GM13976 (cell line): ENCODE measurements around the gene GPR183.

ENCODE experiments used
- DNase-seq: peaks from one replicate; pipeline ENCODE4 v3.0.0; 2012; ENCODE audit warnings: low spot score
- CTCF ChIP-seq: IDR thresholded peaks from 2 replicates; pipeline ENCODE4 v1.5.1; 2012; ENCODE audit warnings: borderline replicate concordance, mild to moderate bottlenecking; ENCODE audit not compliant: insufficient read depth; ENCODE audit errors: extremely low read depth, missing control alignments, control extremely low read depth
- in situ Hi-C: fragments of 300-500 bp; cut with MboI; formaldehyde crosslinking; loops from one replicate; pipeline ENCODE4 v1.12.0; 2022; ENCODE audit warnings: low sequenced_read_pairs, mixed read lengths, inconsistent platforms; ENCODE audit not compliant: unreplicated experiment

The GPR183 gene

DNA sequence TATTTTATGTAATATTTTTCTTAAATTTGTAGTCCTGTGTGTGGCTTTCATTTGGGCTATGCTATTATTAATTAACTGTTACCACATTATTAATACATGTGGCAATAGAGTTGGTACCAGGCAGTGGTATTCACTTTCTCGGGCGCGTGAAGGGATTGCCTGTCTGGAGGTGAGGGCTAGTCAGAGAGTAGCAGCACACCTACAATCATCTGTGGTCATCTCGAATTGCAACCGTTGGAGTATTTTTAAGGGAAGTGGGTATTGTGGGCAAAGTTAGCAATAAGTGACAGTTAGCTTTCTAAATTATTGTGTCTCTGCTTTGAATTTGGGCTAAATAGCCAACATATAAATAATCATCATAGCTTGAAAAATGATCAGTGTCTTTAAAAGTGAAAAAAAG, 29.0 kb downstream of the GPR183 start:
- in situ Hi-C loops: no loop called here
- no peak for DNase-seq
- no peak for TF ChIP-seq CTCF

- no peak for TF ChIP-seq CTCF
- DNase-seq: no peak
- in situ Hi-C loops: no loop called here
Measured at GRCh38 chr13:99277629-99278028, 29.6 kb downstream of the GPR183 start.

DNA sequence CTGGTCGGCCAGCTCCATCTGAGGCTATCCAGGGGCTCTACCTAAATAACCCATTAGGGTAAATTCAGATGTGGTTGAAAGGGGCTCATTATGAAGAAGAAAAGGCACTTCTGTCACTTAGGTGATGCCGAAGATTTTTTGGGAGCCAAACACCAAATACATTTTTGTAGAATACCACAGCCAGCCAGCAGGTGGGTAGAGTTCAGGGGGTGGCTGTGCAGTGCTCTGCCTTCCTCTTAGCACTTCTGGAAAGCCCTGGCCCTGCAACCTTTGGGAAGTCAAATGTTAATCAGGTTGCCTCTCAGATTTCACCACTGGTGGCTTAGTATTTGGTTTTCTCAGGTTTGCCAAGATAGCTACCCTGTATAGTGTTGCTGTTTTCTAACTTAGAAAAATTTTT, 30.5 kb downstream of the GPR183 start:
- in situ Hi-C loops: no loop called here
- no peak for DNase-seq
- no peak for TF ChIP-seq CTCF

- in situ Hi-C loops: no loop called here
- DNase-seq: no peak
- TF ChIP-seq CTCF: no peak
Measured at GRCh38 chr13:99275093-99275469, 32.1 kb downstream of the GPR183 start.

GRCh38 chr13:99273128-99273527, 34.1 kb downstream of the GPR183 start:
- in situ Hi-C loops: no loop called here
- no peak for DNase-seq
- no peak for TF ChIP-seq CTCF

GRCh38 chr13:99272481-99272880, 34.7 kb downstream of the GPR183 start:
- TF ChIP-seq CTCF: no peak
- in situ Hi-C loops: no loop called here

DNA sequence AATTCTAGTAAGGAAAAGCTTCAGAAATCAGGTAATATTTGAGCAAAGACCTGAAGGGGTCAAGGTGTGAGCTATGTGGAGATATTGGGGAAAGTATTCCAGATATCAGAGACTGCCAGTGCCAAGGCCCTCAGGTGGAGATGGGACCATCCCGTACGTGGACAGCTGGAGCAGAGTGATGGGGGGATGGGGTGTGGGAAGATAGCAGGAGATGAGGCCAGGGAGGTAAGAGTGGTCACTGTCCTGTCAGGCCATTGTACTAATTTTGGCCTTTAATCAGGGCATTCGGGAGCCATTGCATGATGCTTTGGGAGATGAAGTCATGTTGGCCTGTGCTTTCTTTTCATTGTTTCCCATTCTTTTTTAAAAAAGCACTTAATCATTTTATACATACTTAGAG, 36.0 kb downstream of the GPR183 start:
- no peak for DNase-seq
- in situ Hi-C loops: no loop called here

More at GRCh38 chr13:99272481-99272880, 34.7 kb downstream of the GPR183 start:
- DNase-seq: no peak

More for the DNA sequence above, 36.0 kb downstream of the GPR183 start:
- TF ChIP-seq CTCF: no peak
